ENCODE results near the gene FSD1L. TPM values are rescaled to one million over a fixed set of nuclear protein-coding genes. Genes with fewer than 3 reads are reported as not detected.
"Not testable (repeated sequence)": the region's sequence is repeated elsewhere in the genome, so short reads cannot be mapped to it uniquely, and the experiment has no call there.

Gene FSD1L
- total RNA-seq, 1 donor from 2014 or later: 3.3 TPM

GRCh38 chr9:105507096-105507790 is 59.4 kb downstream of the FSD1L start:
- Histone ChIP-seq H3K4me3 (ENCODE audit: low read depth, low read length) (no peak overlapping the region), H3K27me3 (ENCODE audit: control insufficient read depth, insufficient read depth, low read length) (no peaks in the 10 kb centered on the region), H3K36me3 (ENCODE audit: control insufficient read depth, insufficient read depth, low read length) (no peaks in the 10 kb centered on the region)
- TF ChIP-seq CTCF (IDR thresholded peaks at IDR 0.05; ENCODE audit: insufficient read depth, low read length, poor library complexity, severe bottlenecking): no peak
- DNase-seq (ENCODE audit: low read depth): no peak

GRCh38 chr9:105508530-105508929 is 60.7 kb downstream of the FSD1L start:
- Histone ChIP-seq H3K27me3 (ENCODE audit: control insufficient read depth, insufficient read depth, low read length) (no peaks in the 10 kb centered on the region), H3K36me3 (ENCODE audit: control insufficient read depth, insufficient read depth, low read length) (no peaks in the 10 kb centered on the region), H3K4me3 (ENCODE audit: low read depth, low read length) (no peak overlapping the region)
- no peak for DNase-seq (ENCODE audit: low read depth)
- no peak for TF ChIP-seq CTCF (IDR thresholded peaks at IDR 0.05; ENCODE audit: insufficient read depth, low read length, poor library complexity, severe bottlenecking)

GRCh38 chr9:105510024-105510423 is 62.2 kb downstream of the FSD1L start:
- H3K4me3 ChIP-seq (ENCODE audit: low read depth, low read length): no peak overlapping the region
- DNase-seq (ENCODE audit: low read depth): peak; percentile 19
- no peaks in the 10 kb centered on the region for H3K27me3 ChIP-seq (ENCODE audit: control insufficient read depth, insufficient read depth, low read length)
- TF ChIP-seq CTCF (IDR thresholded peaks at IDR 0.05; ENCODE audit: insufficient read depth, low read length, poor library complexity, severe bottlenecking): no peak
- no peaks in the 10 kb centered on the region for H3K36me3 ChIP-seq (ENCODE audit: control insufficient read depth, insufficient read depth, low read length)

- peaks cover 1% of the 10 kb centered on the region for H3K36me3 ChIP-seq (ENCODE audit: control insufficient read depth, insufficient read depth, low read length)
Observed at GRCh38 chr9:105511446-105511845, 63.6 kb downstream of the FSD1L start.

GRCh38 chr9:105515811-105516413 is 68.1 kb downstream of the FSD1L start:
- TF ChIP-seq CTCF (IDR thresholded peaks at IDR 0.05; ENCODE audit: insufficient read depth, low read length, poor library complexity, severe bottlenecking): no peak

More at GRCh38 chr9:105511446-105511845, 63.6 kb downstream of the FSD1L start:
- no peaks in the 10 kb centered on the region for H3K27me3 ChIP-seq (ENCODE audit: control insufficient read depth, insufficient read depth, low read length)
- no peak for DNase-seq (ENCODE audit: low read depth)
- no peak overlapping the region for H3K4me3 ChIP-seq (ENCODE audit: low read depth, low read length)
- TF ChIP-seq CTCF (IDR thresholded peaks at IDR 0.05; ENCODE audit: insufficient read depth, low read length, poor library complexity, severe bottlenecking): no peak

GRCh38 chr9:105519710-105520369 is 72.0 kb downstream of the FSD1L start:
- H3K4me3 ChIP-seq (ENCODE audit: low read depth, low read length): peak overlapping the region; percentile 34
- not testable (repeated sequence) for DNase-seq (ENCODE audit: low read depth); H3K27me3 ChIP-seq (ENCODE audit: control insufficient read depth, insufficient read depth, low read length); H3K36me3 ChIP-seq (ENCODE audit: control insufficient read depth, insufficient read depth, low read length)

More at GRCh38 chr9:105515811-105516413, 68.1 kb downstream of the FSD1L start:
- Histone ChIP-seq H3K36me3 (ENCODE audit: control insufficient read depth, insufficient read depth, low read length) (peaks cover 1% of the 10 kb centered on the region), H3K27me3 (ENCODE audit: control insufficient read depth, insufficient read depth, low read length) (no peaks in the 10 kb centered on the region), H3K4me3 (ENCODE audit: low read depth, low read length) (no peak overlapping the region)
- DNase-seq (ENCODE audit: low read depth): no peak

- H3K27me3 ChIP-seq (ENCODE audit: control insufficient read depth, insufficient read depth, low read length); DNase-seq (ENCODE audit: low read depth); H3K36me3 ChIP-seq (ENCODE audit: control insufficient read depth, insufficient read depth, low read length); H3K4me3 ChIP-seq (ENCODE audit: low read depth, low read length): not testable (repeated sequence)
Observed at GRCh38 chr9:105520992-105521391, 73.2 kb downstream of the FSD1L start.

- not testable (repeated sequence) for H3K27me3 ChIP-seq (ENCODE audit: control insufficient read depth, insufficient read depth, low read length); H3K4me3 ChIP-seq (ENCODE audit: low read depth, low read length); H3K36me3 ChIP-seq (ENCODE audit: control insufficient read depth, insufficient read depth, low read length); DNase-seq (ENCODE audit: low read depth)
Observed at GRCh38 chr9:105522618-105523385, 75.0 kb downstream of the FSD1L start.
